Mesodermal cell (in vitro differentiated cells): Measurements from ENCODE around the gene TRIO.

Experiments used
- H3K27ac ChIP-seq: 2 replicates; pipeline ENCODE4 v1.7.0; 2013; ENCODE audit warnings: mild to moderate bottlenecking, low read depth, low read length, moderate library complexity; ENCODE audit not compliant: severe bottlenecking
- H3K36me3 ChIP-seq: 2 replicates; pipeline ENCODE4 v1.7.1; 2013; ENCODE audit warnings: mild to moderate bottlenecking, low read length, moderate library complexity; ENCODE audit not compliant: control insufficient read depth, insufficient read depth
- H3K4me1 ChIP-seq: one replicate; pipeline ENCODE4 v1.7.1; 2013; ENCODE audit warnings: mild to moderate bottlenecking, low read length; ENCODE audit not compliant: insufficient read depth, control insufficient read depth, poor library complexity, severe bottlenecking
- H3K4me3 ChIP-seq: 2 replicates; pipeline ENCODE4 v1.7.0; 2013; ENCODE audit warnings: low read length, control low read depth, mild to moderate bottlenecking; ENCODE audit not compliant: insufficient read depth, poor library complexity, severe bottlenecking; ENCODE audit errors: extremely low read depth
- H3K9me3 ChIP-seq: 2 replicates; pipeline ENCODE4 v1.7.1; 2013; ENCODE audit warnings: mild to moderate bottlenecking, low read length, moderate library complexity; ENCODE audit not compliant: control insufficient read depth
- WGBS, 2 experiments: methylation state at CpG; one replicate each; pipeline ENCODE4 v1.1.5; 2013; ENCODE audit warnings: missing lambda C conversion rate in 2 of 2; ENCODE audit not compliant: insufficient coverage in 2 of 2; 5-methylcytosine and 5-hydroxymethylcytosine counted together

The TRIO gene

GRCh38 chr5:14276380-14276779 lies 133.2 kb downstream of the TRIO start:
- H3K36me3 ChIP-seq: peaks cover 42% of the 10 kb centered on the region
- 96 to 100% methylated on average over 2 to 5 of the region's 9 CpGs for WGBS, 2 experiments

GRCh38 chr5:14277385-14278320 lies 134.5 kb downstream of the TRIO start:
- no peaks in the 10 kb centered on the region for H3K9me3 ChIP-seq
- peaks cover 41% of the 10 kb centered on the region for H3K36me3 ChIP-seq
- H3K4me3 ChIP-seq: no peak overlapping the region
- H3K27ac ChIP-seq: no peak overlapping the region
- H3K4me1 ChIP-seq: peaks cover 11% of the 10 kb centered on the region
- 89 to 95% methylated on average over 4 to 7 of the region's 9 CpGs for WGBS, 2 experiments

More at GRCh38 chr5:14276380-14276779, 133.2 kb downstream of the TRIO start:
- peaks cover 7% of the 10 kb centered on the region for H3K4me1 ChIP-seq
- H3K27ac ChIP-seq: no peak overlapping the region
- no peak overlapping the region for H3K4me3 ChIP-seq
- H3K9me3 ChIP-seq: no peaks in the 10 kb centered on the region

GRCh38 chr5:14280294-14280854 lies 137.2 kb downstream of the TRIO start:
- no peak overlapping the region for H3K4me3 ChIP-seq
- 92 to 100% methylated on average over 6 to 8 of the region's 11 CpGs for WGBS, 2 experiments
- H3K36me3 ChIP-seq: peaks cover 53% of the 10 kb centered on the region
- H3K27ac ChIP-seq: no peak overlapping the region
- no peaks in the 10 kb centered on the region for H3K9me3 ChIP-seq
- H3K4me1 ChIP-seq: peaks cover 30% of the 10 kb centered on the region

GRCh38 chr5:14281746-14282181 lies 138.6 kb downstream of the TRIO start:
- H3K4me1 ChIP-seq: peaks cover 31% of the 10 kb centered on the region
- no peak overlapping the region for H3K27ac ChIP-seq
- H3K36me3 ChIP-seq: peaks cover 56% of the 10 kb centered on the region
- WGBS, 2 experiments: 91 to 100% methylated on average over 3 of the region's 3 CpGs
- H3K9me3 ChIP-seq: no peaks in the 10 kb centered on the region
- no peak overlapping the region for H3K4me3 ChIP-seq

- 93 to 100% methylated on average over 2 to 3 of the region's 4 CpGs for WGBS, 2 experiments
- Histone ChIP-seq H3K9me3 (no peaks in the 10 kb centered on the region), H3K27ac (no peak overlapping the region), H3K4me3 (no peak overlapping the region), H3K36me3 (peaks cover 67% of the 10 kb centered on the region), H3K4me1 (peaks cover 27% of the 10 kb centered on the region)
Measured at GRCh38 chr5:14283139-14283538, 140.0 kb downstream of the TRIO start.

GRCh38 chr5:14284392-14285148 lies 141.4 kb downstream of the TRIO start:
- peaks cover 27% of the 10 kb centered on the region for H3K4me1 ChIP-seq
- peak overlapping the region; percentile 56 for H3K27ac ChIP-seq
- WGBS, 2 experiments: 69 to 86% methylated on average over 5 of the region's 12 CpGs
- H3K9me3 ChIP-seq: no peaks in the 10 kb centered on the region
- H3K4me3 ChIP-seq: no peak overlapping the region
- peaks cover 79% of the 10 kb centered on the region for H3K36me3 ChIP-seq

- H3K4me1 ChIP-seq: peaks cover 27% of the 10 kb centered on the region
- no peak overlapping the region for H3K27ac ChIP-seq
- H3K4me3 ChIP-seq: no peak overlapping the region
- 88 to 95% methylated on average over 3 of the region's 3 CpGs for WGBS, 2 experiments
- no peaks in the 10 kb centered on the region for H3K9me3 ChIP-seq
- H3K36me3 ChIP-seq: peaks cover 79% of the 10 kb centered on the region
Measured at GRCh38 chr5:14286007-14286406, 142.9 kb downstream of the TRIO start.

- WGBS, 2 experiments: 92 to 99% methylated on average over 12 to 15 of the region's 17 CpGs
- Histone ChIP-seq H3K4me1 (peaks cover 22% of the 10 kb centered on the region), H3K27ac (no peak overlapping the region), H3K4me3 (no peak overlapping the region), H3K9me3 (no peaks in the 10 kb centered on the region), H3K36me3 (peaks cover 77% of the 10 kb centered on the region)
Measured at GRCh38 chr5:14286574-14287421, 143.7 kb downstream of the TRIO start.

- peaks cover 91% of the 10 kb centered on the region for H3K36me3 ChIP-seq
- WGBS, 2 experiments: 95 to 97% methylated on average over 11 of the region's 12 CpGs
- no peaks in the 10 kb centered on the region for H3K4me1 ChIP-seq
- peak overlapping the region; percentile 1 for H3K27ac ChIP-seq
- H3K9me3 ChIP-seq: no peaks in the 10 kb centered on the region
- no peak overlapping the region for H3K4me3 ChIP-seq
Measured at GRCh38 chr5:14292766-14293658, 149.9 kb downstream of the TRIO start.
